ENCODE measurements around the gene ZFP91.

- no peak for TF ChIP-seq CTCF (IDR thresholded peaks at IDR 0.05)
- TF ChIP-seq EZH2phosphoT487 (IDR thresholded peaks at IDR 0.05) = no peak
- no peak for TF ChIP-seq EZH2 (IDR thresholded peaks at IDR 0.05)
Observed at GRCh38 chr11:58578136-58578634, 678 bp upstream of the ZFP91 start.
